ENCODE results near the gene STAT6.

STAT6 gene, protein sequence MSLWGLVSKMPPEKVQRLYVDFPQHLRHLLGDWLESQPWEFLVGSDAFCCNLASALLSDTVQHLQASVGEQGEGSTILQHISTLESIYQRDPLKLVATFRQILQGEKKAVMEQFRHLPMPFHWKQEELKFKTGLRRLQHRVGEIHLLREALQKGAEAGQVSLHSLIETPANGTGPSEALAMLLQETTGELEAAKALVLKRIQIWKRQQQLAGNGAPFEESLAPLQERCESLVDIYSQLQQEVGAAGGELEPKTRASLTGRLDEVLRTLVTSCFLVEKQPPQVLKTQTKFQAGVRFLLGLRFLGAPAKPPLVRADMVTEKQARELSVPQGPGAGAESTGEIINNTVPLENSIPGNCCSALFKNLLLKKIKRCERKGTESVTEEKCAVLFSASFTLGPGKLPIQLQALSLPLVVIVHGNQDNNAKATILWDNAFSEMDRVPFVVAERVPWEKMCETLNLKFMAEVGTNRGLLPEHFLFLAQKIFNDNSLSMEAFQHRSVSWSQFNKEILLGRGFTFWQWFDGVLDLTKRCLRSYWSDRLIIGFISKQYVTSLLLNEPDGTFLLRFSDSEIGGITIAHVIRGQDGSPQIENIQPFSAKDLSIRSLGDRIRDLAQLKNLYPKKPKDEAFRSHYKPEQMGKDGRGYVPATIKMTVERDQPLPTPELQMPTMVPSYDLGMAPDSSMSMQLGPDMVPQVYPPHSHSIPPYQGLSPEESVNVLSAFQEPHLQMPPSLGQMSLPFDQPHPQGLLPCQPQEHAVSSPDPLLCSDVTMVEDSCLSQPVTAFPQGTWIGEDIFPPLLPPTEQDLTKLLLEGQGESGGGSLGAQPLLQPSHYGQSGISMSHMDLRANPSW

DNA sequence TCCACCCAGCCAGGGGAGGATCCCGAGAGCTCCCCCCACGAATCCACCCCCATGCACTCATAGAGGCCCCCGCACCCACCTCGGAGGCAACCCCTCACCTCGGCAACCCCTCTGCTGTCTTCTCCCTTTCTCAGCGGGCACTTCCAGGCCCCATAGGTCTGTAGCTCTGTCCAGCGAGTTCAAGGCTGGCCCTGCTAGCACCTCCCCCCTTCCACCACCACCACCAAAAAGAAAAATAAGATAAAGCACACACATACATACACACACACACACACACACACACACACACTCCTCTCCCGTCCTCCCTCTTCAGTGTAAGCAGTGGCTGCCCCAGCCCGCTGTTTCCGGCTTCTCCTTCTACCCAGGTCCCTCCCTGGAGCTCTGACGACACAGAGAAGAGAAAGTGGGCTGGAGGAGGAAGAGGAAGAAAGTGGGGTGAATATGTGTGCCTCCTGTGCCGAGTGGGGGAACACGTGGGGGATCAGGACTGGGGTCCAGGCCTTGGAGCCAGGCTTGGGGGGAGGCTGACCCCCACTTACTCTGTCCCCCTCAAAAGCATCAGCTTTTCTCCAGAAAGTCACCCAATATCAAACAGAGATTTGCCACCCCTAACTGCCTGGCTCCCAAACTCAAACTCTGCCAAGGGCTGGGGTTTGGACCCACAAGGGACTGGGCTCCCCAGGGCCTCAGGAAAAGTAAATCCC, at the start of gene STAT6:
STAT6 (minus strand) TSS at position 332 of the 704 bp plus-strand sequence. CDS start 3,084 bp downstream, outside the sequence.
- peak; percentile 80 for DNase-seq

DNA sequence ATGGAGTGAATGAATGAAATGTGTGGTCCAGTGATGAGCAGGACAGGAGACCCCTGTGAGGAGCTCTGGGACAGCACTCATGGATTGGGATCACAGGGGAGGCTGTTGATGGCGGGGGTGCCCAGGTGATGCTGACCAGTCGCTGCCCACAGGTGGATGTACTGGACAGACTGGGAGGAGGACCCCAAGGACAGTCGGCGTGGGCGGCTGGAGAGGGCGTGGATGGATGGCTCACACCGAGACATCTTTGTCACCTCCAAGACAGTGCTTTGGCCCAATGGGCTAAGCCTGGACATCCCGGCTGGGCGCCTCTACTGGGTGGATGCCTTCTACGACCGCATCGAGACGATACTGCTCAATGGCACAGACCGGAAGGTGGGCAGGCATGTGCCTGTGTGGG, 49.6 kb upstream of the STAT6 start:
- DNase-seq, result no peak

DNA sequence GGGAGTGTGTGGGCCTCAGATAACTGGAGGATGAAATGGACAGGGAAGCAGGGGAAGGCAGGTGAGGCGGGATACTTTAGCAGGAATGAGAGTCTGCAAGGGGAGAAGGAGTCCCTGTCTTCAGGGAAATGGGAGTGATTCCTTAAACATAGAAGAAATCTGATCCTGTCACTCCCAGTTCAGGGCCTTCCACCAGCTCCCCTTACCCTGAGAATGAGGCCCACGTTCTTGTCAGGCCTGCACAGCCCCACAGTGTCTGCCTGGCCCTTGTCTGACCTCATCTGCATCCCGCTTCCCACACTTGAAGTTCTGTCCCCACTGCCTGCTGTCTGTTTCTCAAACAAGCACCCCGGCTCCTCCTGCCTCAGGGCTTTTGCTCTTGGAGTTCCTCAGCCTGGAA, 48.9 kb upstream of the STAT6 start:
- DNase-seq, result no peak

GRCh38 chr12:57159311-57159710, 48.1 kb upstream of the STAT6 start:
- DNase-seq, result no peak

GRCh38 chr12:57158665-57159064, 47.5 kb upstream of the STAT6 start:
- DNase-seq, result no peak

- no peak for DNase-seq
Observed at GRCh38 chr12:57158186-57158585, 47.0 kb upstream of the STAT6 start.

DNA sequence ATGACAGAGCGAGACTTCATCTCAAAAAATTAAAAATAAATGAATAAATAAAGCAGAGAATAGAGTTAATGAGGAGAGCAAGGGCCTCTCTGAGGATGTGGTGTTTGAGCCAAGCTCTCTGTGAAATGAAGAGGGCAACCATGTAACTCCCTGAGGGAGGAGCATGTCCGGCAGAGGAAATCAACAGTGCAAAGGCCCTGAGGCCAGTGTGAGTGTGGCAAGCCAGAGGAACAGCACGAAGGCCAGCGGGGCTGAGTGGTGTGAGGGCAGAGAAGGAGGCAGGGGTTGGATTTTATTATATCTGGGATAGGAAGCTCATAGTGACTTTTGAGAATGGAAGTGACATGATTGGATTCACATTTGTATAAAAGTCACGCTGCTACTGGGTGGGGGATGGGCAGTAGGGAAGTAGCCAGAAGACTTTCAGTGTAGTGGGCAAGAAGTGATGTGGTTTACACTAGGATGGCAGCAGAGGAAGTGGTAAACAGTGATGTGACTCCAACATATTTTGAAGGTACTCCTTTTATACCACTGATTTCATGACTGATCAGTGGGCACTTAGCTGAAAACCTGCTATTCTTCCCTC, 46.5 kb upstream of the STAT6 start:
- DNase-seq, result no peak

- no peak for DNase-seq
Observed at GRCh38 chr12:57156701-57157403, 45.7 kb upstream of the STAT6 start.

GRCh38 chr12:57154804-57155434, 43.8 kb upstream of the STAT6 start:
- DNase-seq, result no peak

GRCh38 chr12:57154076-57154475, 42.9 kb upstream of the STAT6 start:
- DNase-seq, result no peak

GRCh38 chr12:57153415-57153997, 42.3 kb upstream of the STAT6 start:
- no peak for DNase-seq

DNA sequence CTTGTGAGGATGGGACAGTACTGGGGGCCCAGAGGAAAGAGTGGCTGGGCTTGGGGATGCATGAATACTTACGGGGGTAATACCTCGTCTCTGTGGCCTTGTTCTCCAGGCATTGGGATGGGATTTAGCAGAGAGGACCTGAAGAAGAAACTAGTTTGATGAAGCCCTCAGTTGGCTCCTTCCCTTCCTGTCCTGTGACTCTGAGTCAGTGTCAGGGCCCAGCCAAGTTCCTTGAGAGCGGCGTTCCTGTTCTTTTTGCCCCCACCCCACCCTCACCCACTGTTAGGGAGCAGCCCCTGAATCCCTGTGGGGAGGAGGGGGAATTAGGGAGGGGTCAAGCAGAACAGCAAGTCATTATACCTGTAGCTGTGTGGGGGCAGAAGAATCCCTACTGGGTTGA, 41.5 kb upstream of the STAT6 start:
- DNase-seq, result no peak

GRCh38 chr12:57151741-57152630, 40.8 kb upstream of the STAT6 start:
- DNase-seq, result no peak

DNA sequence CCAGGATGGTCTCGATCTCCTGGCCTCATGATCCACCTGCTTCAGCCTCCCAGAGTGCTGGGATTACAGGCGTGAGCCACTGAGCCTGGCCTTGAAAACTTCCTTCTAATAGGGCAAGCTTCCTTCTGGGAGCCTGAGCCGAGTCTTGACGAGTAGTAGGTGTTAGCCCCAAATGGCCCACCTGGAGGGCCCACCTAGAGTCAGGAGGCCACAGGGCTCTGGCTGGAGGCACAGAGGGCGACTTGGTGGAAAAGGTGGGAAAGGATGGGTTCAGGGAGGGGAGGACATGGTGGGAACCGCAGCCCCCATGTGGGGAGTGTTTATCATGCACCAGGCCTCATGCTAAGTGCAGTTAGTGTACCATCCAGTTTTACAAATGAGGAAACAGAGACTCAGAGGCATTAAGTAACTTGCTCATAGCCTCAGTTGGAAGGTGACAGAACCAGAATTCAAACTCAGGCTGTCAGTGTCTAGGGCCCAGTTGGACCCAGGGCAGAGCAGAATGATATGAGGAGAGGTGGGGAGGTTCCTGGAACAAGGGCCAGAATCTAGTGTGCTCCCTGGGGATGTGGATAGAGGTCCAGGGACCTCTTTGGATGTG, 39.3 kb upstream of the STAT6 start:
- DNase-seq, result no peak

- DNase-seq, result no peak
Observed at GRCh38 chr12:57149245-57149900, 38.2 kb upstream of the STAT6 start.

GRCh38 chr12:57148469-57149244, 37.5 kb upstream of the STAT6 start:
- no peak for DNase-seq

DNA sequence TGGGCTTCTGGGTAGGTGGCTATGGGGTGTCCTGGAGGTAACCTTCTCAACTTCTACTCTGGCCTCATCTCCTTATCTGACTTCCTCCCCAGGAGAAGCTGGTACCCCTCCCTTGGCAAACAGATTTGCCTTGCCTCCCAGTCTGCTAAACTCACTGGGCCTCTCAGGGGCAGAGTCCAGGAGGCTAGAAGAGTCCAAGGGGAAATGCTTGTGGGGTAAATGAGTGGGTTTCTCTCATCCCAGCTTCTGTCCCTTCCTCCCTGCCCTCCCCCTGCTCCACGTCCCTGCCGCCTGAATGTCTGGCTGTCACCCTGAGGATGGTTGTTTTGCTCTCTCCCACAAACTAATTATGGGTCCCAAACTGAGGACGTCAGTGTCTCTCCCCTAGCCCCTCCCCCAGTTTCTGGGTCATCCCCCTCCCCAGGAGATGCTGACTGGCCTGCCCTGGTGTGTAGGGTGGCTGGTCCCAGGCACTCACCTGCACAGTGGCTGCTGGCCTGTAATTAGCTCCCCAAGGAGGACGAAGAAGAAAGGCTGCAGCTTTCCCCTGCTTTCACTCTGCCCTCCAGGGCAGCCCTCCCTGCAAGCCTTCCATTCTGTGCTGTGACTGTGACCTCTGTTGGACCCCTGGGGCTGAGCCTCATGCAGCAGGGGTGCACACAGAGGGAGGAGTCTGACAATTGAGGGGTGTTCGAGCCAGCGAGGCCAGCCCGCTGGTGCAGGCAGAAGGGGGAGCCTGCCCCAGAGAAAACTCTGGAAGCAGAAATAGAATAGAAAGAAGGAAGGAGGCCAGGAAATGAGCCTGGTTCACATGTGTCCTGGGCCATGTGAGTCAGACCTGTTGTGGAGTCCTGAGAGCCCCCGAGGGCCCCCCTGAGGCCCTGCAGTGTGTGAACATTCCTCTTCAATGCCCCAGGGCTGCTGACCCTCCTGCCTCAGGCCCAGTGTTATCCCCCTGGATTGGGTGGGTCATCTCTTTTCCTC, 36.1 kb upstream of the STAT6 start, which contains the start of gene LRP1-AS:
LRP1-AS (minus strand) TSS at position 659 of the 984 bp plus-strand sequence.
- DNase-seq, result no peak
